Neuronal stem cell (in vitro differentiated cells): ENCODE data around the gene GCGR.

ENCODE experiments used
- DNase-seq: peaks from one replicate; pipeline ENCODE4 v3.0.0-alpha.2; 2013; ENCODE audit warnings: low spot score
- H2AFZ ChIP-seq: one replicate; pipeline ENCODE4 v1.6.1; 2013; ENCODE audit warnings: mild to moderate bottlenecking, low read length, inconsistent platforms
- H2AK5ac ChIP-seq: 2 replicates; pipeline ENCODE4 v1.6.1; 2013; ENCODE audit warnings: low read depth, mild to moderate bottlenecking, inconsistent platforms, low read length, moderate library complexity, mixed read lengths
- H2BK120ac ChIP-seq: 2 replicates; pipeline ENCODE4 v1.6.1; 2013; ENCODE audit warnings: low read depth, mild to moderate bottlenecking, inconsistent platforms, low read length, moderate library complexity, mixed read lengths
- H2BK12ac ChIP-seq: one replicate; pipeline ENCODE4 v1.6.1; 2013; ENCODE audit warnings: low read length, inconsistent platforms
- H2BK15ac ChIP-seq: 2 replicates; pipeline ENCODE4 v1.6.1; 2013; ENCODE audit warnings: mild to moderate bottlenecking, low read length, inconsistent platforms, mixed read lengths
- H2BK5ac ChIP-seq: one replicate; pipeline ENCODE4 v1.6.1; 2013; ENCODE audit warnings: inconsistent platforms, mild to moderate bottlenecking, low read length, moderate library complexity
- H3K14ac ChIP-seq: one replicate; pipeline ENCODE4 v1.6.1; 2013; ENCODE audit warnings: low read length, inconsistent platforms
- H3K18ac ChIP-seq: 2 replicates; pipeline ENCODE4 v1.6.1; 2013; ENCODE audit warnings: low read length, inconsistent platforms
- H3K23ac ChIP-seq: 2 replicates; pipeline ENCODE4 v1.6.1; 2013; ENCODE audit warnings: low read depth, mild to moderate bottlenecking, mixed read lengths, low read length, inconsistent platforms; ENCODE audit not compliant: poor library complexity
- H3K27ac ChIP-seq: replicated peaks from 3 replicates; pipeline ENCODE4 v1.5.1; 2013; ENCODE audit warnings: low read length, inconsistent platforms
- H3K27me3 ChIP-seq, 3 experiments: 2 replicates each; pipeline ENCODE4 v1.6.1; 2013; ENCODE audit warnings: low read length in 3 of 3, mild to moderate bottlenecking in 2 of 3, inconsistent platforms in 1 of 3, low read depth in 1 of 3, mixed read lengths in 1 of 3, moderate library complexity in 1 of 3; ENCODE audit not compliant: control insufficient read depth in 3 of 3, insufficient read depth in 3 of 3
- H3K36me3 ChIP-seq, 2 donors: replicated peaks in 1 of 2; 2 replicates each; pipeline ENCODE4 v1.6.1; 2013; ENCODE audit warnings: low read length in 2 of 2; ENCODE audit not compliant: control insufficient read depth in 2 of 2, insufficient read depth in 2 of 2
- H3K4ac ChIP-seq: 2 replicates; pipeline ENCODE4 v1.6.1; 2013; ENCODE audit warnings: inconsistent platforms, mild to moderate bottlenecking, low read length, moderate library complexity
- H3K4me1 ChIP-seq, 2 donors: 1 replicate in 1 of 2; 2 replicates in 1 of 2; pipeline ENCODE4 v1.6.1; 2013; ENCODE audit warnings: low read length in 2 of 2, low read depth in 1 of 2; ENCODE audit not compliant: control insufficient read depth in 2 of 2, insufficient read depth in 1 of 2
- H3K4me2 ChIP-seq: one replicate; pipeline ENCODE4 v1.6.1; 2013; ENCODE audit warnings: mild to moderate bottlenecking, low read length, inconsistent platforms; ENCODE audit not compliant: insufficient read depth, poor library complexity, severe bottlenecking
- H3K4me3 ChIP-seq, 2 donors: 2 replicates each; pipeline ENCODE4 v1.5.1; 2013; ENCODE audit warnings: low read length in 2 of 2, mild to moderate bottlenecking in 2 of 2, inconsistent platforms in 1 of 2, moderate library complexity in 1 of 2
- H3K79me1 ChIP-seq: one replicate; pipeline ENCODE4 v1.6.1; 2013; ENCODE audit warnings: low read depth, mild to moderate bottlenecking, inconsistent platforms, low read length, moderate library complexity
- H3K9ac ChIP-seq: one replicate; pipeline ENCODE4 v1.6.1; 2013; ENCODE audit warnings: mild to moderate bottlenecking, low read depth, low read length, inconsistent platforms; ENCODE audit not compliant: poor library complexity
- H3K9me3 ChIP-seq, 2 donors: replicated peaks in 1 of 2; 2 replicates each; pipeline versions ENCODE3 to v1.6.1; 2013; ENCODE audit warnings: low read length in 2 of 2, mild to moderate bottlenecking in 2 of 2, inconsistent platforms in 1 of 2, low read depth in 1 of 2, mixed read lengths in 1 of 2, moderate library complexity in 1 of 2; ENCODE audit not compliant: control insufficient read depth in 2 of 2, insufficient read depth in 1 of 2
- H4K8ac ChIP-seq: one replicate; pipeline ENCODE4 v1.6.1; 2013; ENCODE audit warnings: low read depth, mild to moderate bottlenecking, inconsistent platforms, low read length, moderate library complexity
- H4K91ac ChIP-seq: one replicate; pipeline ENCODE4 v1.6.1; 2013; ENCODE audit warnings: low read length, low read depth, mild to moderate bottlenecking, inconsistent platforms; ENCODE audit not compliant: poor library complexity
- WGBS, 2 donors: extraction: QIAGEN DNeasy Blood & Tissue Kit; methylation state at CpG; one replicate each; pipeline ENCODE4 v1.1.7; 2013; ENCODE audit warnings: missing lambda C conversion rate in 2 of 2, mixed read lengths in 1 of 2; ENCODE audit not compliant: insufficient read length in 2 of 2, insufficient replicate concordance in 1 of 2; ENCODE audit errors: extremely low coverage in 2 of 2; 5-methylcytosine and 5-hydroxymethylcytosine counted together

Gene GCGR

DNA sequence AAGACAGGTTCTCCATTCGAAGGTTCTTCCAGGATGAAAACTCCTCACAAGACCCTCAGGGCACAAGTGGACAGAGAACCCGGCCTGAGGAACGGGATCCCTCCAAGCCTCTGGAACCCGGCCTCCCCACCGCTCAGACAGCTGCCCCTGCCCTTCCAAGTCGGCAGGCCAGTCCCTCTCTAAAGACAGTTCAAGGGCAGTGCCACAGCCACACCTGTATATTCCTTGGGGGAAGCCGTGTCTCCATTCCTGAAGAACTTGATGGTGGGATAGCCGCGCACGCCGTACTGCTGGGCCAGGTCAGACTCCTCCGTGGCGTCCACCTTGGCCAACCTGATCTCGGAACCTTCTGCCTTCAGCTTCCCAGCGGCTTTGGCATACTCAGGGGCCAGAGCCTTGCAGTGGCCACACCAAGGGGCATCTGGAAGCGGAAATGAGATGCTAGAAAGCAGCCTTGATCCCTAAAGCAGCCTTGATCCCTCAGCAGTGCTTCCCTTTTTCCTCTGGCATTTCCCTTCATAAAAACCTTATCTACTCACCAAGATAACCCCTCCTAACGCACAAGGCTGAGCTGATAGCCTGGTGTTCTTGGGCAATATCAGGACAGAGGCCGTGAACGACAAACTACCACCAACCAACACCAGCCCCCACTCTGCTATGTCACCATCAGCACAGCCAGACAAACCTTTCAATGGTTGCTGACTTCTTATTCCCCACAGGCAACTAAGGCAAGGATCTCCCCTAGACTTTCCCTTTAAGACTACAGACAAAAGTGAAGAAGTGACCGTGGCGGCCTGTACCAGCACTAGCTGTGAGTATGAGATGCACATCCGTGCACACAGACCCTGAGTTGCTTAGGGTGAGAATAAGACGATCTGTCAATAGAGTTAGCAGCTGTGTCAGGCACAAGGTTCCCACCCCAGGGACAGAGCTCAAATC is 55.3 kb downstream of the GCGR start:
- H3K79me1 ChIP-seq: peaks cover 17% of the 10 kb centered on the region
- H4K91ac ChIP-seq: no peak overlapping the region
- no peak overlapping the region for H3K14ac ChIP-seq
- H2BK120ac ChIP-seq: no peak overlapping the region
- DNase-seq: no peak
- H2AFZ ChIP-seq: no peak overlapping the region
- peak overlapping the region; percentile 92 for H3K4me2 ChIP-seq
- H3K9me3 ChIP-seq: no peaks in the 10 kb centered on the region
- no peak overlapping the region for H4K8ac ChIP-seq
- H3K9ac ChIP-seq: peak overlapping the region; percentile 100
- H3K4me1 ChIP-seq: peaks cover 8 to 11% of the 10 kb centered on the region in 2 donors
- H3K4me3 ChIP-seq: peak overlapping the region; percentile 79 to 99
- H2AK5ac ChIP-seq: no peak overlapping the region
- peak overlapping the region; percentile 96 for H2BK5ac ChIP-seq
- H3K36me3 ChIP-seq: peaks cover 30 to 71% of the 10 kb centered on the region in 2 donors
- H3K4ac ChIP-seq: no peak overlapping the region
- no peak overlapping the region for H2BK12ac ChIP-seq
- no peak overlapping the region for H3K18ac ChIP-seq
- H3K23ac ChIP-seq: peak overlapping the region; percentile 21
- no peak overlapping the region for H2BK15ac ChIP-seq
- no peaks in the 10 kb centered on the region for H3K27me3 ChIP-seq
- no CpG with 5 or more reads among the region's 23 CpGs for WGBS, 2 donors
- no peak overlapping the region for H3K27ac ChIP-seq

DNA sequence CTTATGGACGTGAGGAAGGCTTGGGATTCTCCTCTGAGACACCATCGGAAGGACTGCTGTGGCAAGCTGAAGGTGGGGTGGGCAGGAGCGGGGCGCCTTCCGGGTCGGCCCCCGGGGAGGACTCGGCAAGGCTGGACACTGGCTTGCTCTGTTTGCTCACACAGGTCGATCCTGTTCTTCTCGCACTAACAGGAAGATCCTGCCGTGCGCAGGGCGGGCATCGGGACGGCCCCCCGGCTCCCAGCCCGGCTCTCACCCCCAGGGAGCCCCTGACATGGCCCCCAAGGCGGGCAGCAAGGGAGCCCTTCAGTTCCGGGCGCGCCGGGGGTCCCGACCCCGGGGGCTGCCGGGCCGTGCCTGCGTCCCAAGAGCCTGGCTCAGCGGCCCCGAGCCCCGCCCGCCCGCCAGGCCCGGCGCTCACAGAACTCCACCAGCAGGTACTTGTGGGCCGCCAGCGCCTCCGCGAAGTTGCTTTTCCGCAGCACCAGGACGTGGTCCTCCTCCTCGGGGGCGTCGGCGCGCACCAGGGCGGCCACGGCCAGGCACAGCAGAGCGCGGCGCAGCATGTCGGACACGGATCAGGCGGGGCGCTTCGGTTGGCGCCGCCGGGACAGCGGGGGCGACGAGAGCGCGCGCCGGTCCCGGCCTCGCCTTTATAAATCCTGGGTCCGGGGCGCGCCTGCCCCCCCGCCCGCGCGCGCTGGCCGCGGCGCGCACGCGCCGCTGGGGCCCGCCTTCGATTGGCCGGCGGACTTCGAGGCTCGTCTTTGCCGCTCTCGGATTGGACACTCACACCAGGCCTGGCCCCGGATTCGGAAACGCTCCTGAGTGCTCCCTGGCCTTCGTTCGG is 56.2 kb downstream of the GCGR start, which contains the start of gene P4HB:
TSS of gene P4HB (minus strand) at position 630 of the 850 bp plus-strand sequence. CDS start at position 566, 64 bp downstream.
- Histone ChIP-seq H3K4me2 (peak within 1 kb of the TSS; percentile 92), H3K4me3 (peak within 1 kb of the TSS; percentile 79 to 99), H3K9ac (peak within 1 kb of the TSS; percentile 100), H3K4me1 (peaks cover 8 to 11% of the 10 kb centered on the region in 2 donors), H3K23ac (peak within 1 kb of the TSS; percentile 100), H2BK120ac (no peak within 1 kb of the TSS), H2BK15ac (peak within 1 kb of the TSS; percentile 70), H3K79me1 (peaks cover 19% of the 10 kb centered on the region), H3K9me3 (no peaks in the 10 kb centered on the region), H3K27ac (peak within 1 kb of the TSS; percentile 73), H3K18ac (peak within 1 kb of the TSS; percentile 99), H2AK5ac (peak within 1 kb of the TSS; percentile 86), H4K91ac (no peak within 1 kb of the TSS), H3K27me3 (no peaks in the 10 kb centered on the region), H3K4ac (no peak within 1 kb of the TSS), H3K36me3 (peaks cover 27 to 65% of the 10 kb centered on the region in 2 donors), H2BK12ac (peak within 1 kb of the TSS; percentile 12), H4K8ac (no peak within 1 kb of the TSS), H2AFZ (peak within 1 kb of the TSS; percentile 94), H3K14ac (peak within 1 kb of the TSS; percentile 99), H2BK5ac (peak within 1 kb of the TSS; percentile 96)
- no peak for DNase-seq
- no CpG with 5 or more reads among the region's 95 CpGs for WGBS, 2 donors

DNA sequence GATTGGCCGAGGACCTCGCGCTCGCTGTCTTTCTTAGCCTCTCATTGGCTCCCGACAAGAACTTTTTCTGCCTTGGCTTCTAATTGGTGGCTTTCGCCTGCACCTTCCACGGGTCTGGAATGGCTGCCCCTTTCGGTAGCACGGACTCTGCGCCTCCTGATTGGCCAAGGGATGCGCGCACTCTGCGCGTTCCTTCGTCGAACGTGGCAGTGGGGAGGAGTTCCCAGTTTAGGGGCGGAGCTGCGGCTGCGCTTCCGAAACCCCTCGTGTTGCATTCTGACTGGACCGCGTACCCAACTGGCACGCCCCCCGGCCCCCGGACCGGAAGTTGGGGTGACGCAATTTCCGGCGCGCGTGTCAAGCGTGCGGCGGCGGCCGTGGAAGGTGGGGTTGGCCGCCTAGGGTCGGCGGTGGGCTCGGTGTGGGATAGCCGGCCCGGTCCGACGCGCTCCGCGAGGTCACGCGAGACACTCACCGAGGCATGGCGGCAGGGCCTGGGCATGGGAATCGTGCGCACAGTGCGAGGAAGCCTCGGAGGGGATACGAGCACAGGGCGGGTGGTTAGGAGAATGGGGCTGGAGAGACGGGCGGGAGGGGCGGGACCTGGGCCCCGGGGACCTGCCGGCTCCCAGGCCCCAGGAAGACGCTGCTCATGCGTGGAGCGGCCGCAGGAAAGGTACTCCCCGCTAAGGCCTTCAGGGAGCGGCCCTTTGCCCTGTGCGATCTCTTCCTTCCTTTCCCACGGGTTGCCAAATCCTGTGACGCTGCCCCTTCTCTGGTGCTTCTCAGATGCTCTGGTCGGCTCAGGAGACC is 57.0 kb downstream of the GCGR start:
- peak overlapping the region; percentile 69 for H3K27ac ChIP-seq
- no CpG with 5 or more reads among the region's 74 CpGs for WGBS, 2 donors
- peak overlapping the region; percentile 86 for H2AK5ac ChIP-seq
- H3K36me3 ChIP-seq: peaks cover 30 to 65% of the 10 kb centered on the region in 2 donors
- peak overlapping the region; percentile 70 for H2BK15ac ChIP-seq
- H3K4me1 ChIP-seq: peaks cover 8 to 11% of the 10 kb centered on the region in 2 donors
- peak overlapping the region; percentile 79 to 98 for H3K4me3 ChIP-seq
- H2BK5ac ChIP-seq: no peak overlapping the region
- H3K4ac ChIP-seq: no peak overlapping the region
- DNase-seq: peak; percentile 100
- no peaks in the 10 kb centered on the region for H3K27me3 ChIP-seq
- H2BK120ac ChIP-seq: no peak overlapping the region
- H3K9ac ChIP-seq: peak overlapping the region; percentile 100
- H3K14ac ChIP-seq: peak overlapping the region; percentile 99
- peak overlapping the region; percentile 12 for H2BK12ac ChIP-seq
- H3K79me1 ChIP-seq: peaks cover 25% of the 10 kb centered on the region
- peak overlapping the region; percentile 83 for H2AFZ ChIP-seq
- no peaks in the 10 kb centered on the region for H3K9me3 ChIP-seq
- H4K8ac ChIP-seq: no peak overlapping the region
- H4K91ac ChIP-seq: no peak overlapping the region
- H3K23ac ChIP-seq: peak overlapping the region; percentile 100
- H3K18ac ChIP-seq: peak overlapping the region; percentile 96
- H3K4me2 ChIP-seq: peak overlapping the region; percentile 90
